NCI-H345 (cell line): ENCODE measurements around the gene FIZ1.

Experiments
- DNase-seq: peaks from one replicate; lab custom pipeline; 2025; lab: John Stamatoyannopoulos, UW

The FIZ1 gene

GRCh38 chr19:55613930-55614710 is 14.8 kb upstream of the FIZ1 start:
- no peak for DNase-seq

GRCh38 chr19:55613396-55613795 is 14.1 kb upstream of the FIZ1 start:
- DNase-seq: no peak

- DNase-seq: no peak
Measured at GRCh38 chr19:55611983-55612645, 12.8 kb upstream of the FIZ1 start.

- DNase-seq: no peak
Measured at GRCh38 chr19:55611300-55611982, 12.1 kb upstream of the FIZ1 start.

- DNase-seq: no peak
Measured at GRCh38 chr19:55609326-55609725, 10.0 kb upstream of the FIZ1 start.

- no peak for DNase-seq
Measured at GRCh38 chr19:55606817-55607216, 7.5 kb upstream of the FIZ1 start.

GRCh38 chr19:55606471-55606787 is 7.1 kb upstream of the FIZ1 start:
- no peak for DNase-seq

GRCh38 chr19:55605637-55606470 is 6.5 kb upstream of the FIZ1 start, which contains the start of gene ZNF865:
Gene ZNF865 (plus strand): TSS chr19:55605647. CDS start chr19:55613619, 7,972 bp downstream.
- DNase-seq: peak; percentile 49

- DNase-seq: peak; percentile 96
Measured at GRCh38 chr19:55605207-55605636, 5.9 kb upstream of the FIZ1 start.

GRCh38 chr19:55603581-55604292 is 4.4 kb upstream of the FIZ1 start:
- DNase-seq: no peak

GRCh38 chr19:55603115-55603514 is 3.8 kb upstream of the FIZ1 start:
- DNase-seq: no peak

- DNase-seq: no peak
Measured at GRCh38 chr19:55602104-55603001, 3.0 kb upstream of the FIZ1 start.

GRCh38 chr19:55601084-55601483 is 1.8 kb upstream of the FIZ1 start:
- no peak for DNase-seq

- DNase-seq: no peak
Measured at GRCh38 chr19:55600662-55601028, 1.3 kb upstream of the FIZ1 start.

GRCh38 chr19:55599842-55600661 is 735 bp upstream of the FIZ1 start, which contains the start of gene ZNF524:
Gene ZNF524 (plus strand): TSS chr19:55600288. CDS start chr19:55602113, 1,825 bp downstream.
- DNase-seq: peak; percentile 90

GRCh38 chr19:55598719-55599467 is 424 bp downstream of the FIZ1 start:
- DNase-seq: peak; percentile 85

- no peak for DNase-seq
Measured at GRCh38 chr19:55598034-55598433, 1.3 kb downstream of the FIZ1 start.

GRCh38 chr19:55597501-55597921 is 1.8 kb downstream of the FIZ1 start:
- no peak for DNase-seq

GRCh38 chr19:55596304-55596703 is 3.0 kb downstream of the FIZ1 start:
- DNase-seq: no peak
